ENCODE measurements around the gene LAPTM4A.
"Not testable (repeated sequence)": the region's sequence is repeated elsewhere in the genome, so short reads cannot be mapped to it uniquely, and the experiment has no call there.

LAPTM4A gene

GRCh38 chr2:20051532-20052228 lies at the start of gene LAPTM4A:
LAPTM4A (minus strand) TSS chr2:20051628; CDS start chr2:20051520, 108 bp downstream.
- DNase-seq: peak; percentile 97

- DNase-seq: no peak
Measured at GRCh38 chr2:20100711-20101110, 49.3 kb upstream of the LAPTM4A start.

GRCh38 chr2:20099780-20100179 lies 48.4 kb upstream of the LAPTM4A start:
- DNase-seq: no peak

- DNase-seq: peak; percentile 88
Measured at GRCh38 chr2:20097889-20098714, 46.7 kb upstream of the LAPTM4A start.

GRCh38 chr2:20095469-20095868 lies 44.0 kb upstream of the LAPTM4A start:
- DNase-seq: no peak

GRCh38 chr2:20094955-20095354 lies 43.5 kb upstream of the LAPTM4A start:
- no peak for DNase-seq

GRCh38 chr2:20094142-20094755 lies 42.8 kb upstream of the LAPTM4A start:
- no peak for DNase-seq

GRCh38 chr2:20093263-20094141 lies 42.1 kb upstream of the LAPTM4A start:
- DNase-seq: peak; percentile 6

GRCh38 chr2:20092901-20093235 lies 41.4 kb upstream of the LAPTM4A start:
- DNase-seq: no peak

- DNase-seq: no peak
Measured at GRCh38 chr2:20092226-20092900, 40.9 kb upstream of the LAPTM4A start.

GRCh38 chr2:20091305-20091991 lies 40.0 kb upstream of the LAPTM4A start:
- no peak for DNase-seq

- no peak for DNase-seq
Measured at GRCh38 chr2:20089715-20090464, 38.5 kb upstream of the LAPTM4A start.

GRCh38 chr2:20085909-20086308 lies 34.5 kb upstream of the LAPTM4A start:
- DNase-seq: not testable (repeated sequence)

GRCh38 chr2:20082812-20083211 lies 31.4 kb upstream of the LAPTM4A start:
- DNase-seq: not testable (repeated sequence)

GRCh38 chr2:20081841-20082240 lies 30.4 kb upstream of the LAPTM4A start:
- DNase-seq: no peak

- DNase-seq: no peak
Measured at GRCh38 chr2:20080839-20081415, 29.5 kb upstream of the LAPTM4A start.

GRCh38 chr2:20080428-20080827 lies 29.0 kb upstream of the LAPTM4A start:
- no peak for DNase-seq

- DNase-seq: no peak
Measured at GRCh38 chr2:20079546-20080115, 28.2 kb upstream of the LAPTM4A start.

- no peak for DNase-seq
Measured at GRCh38 chr2:20077411-20077940, 26.0 kb upstream of the LAPTM4A start.

GRCh38 chr2:20076757-20077156 lies 25.3 kb upstream of the LAPTM4A start:
- DNase-seq: no peak
